ENCODE results near the gene SLC2A1. TPM values are rescaled to one million over a fixed set of nuclear protein-coding genes. Genes with fewer than 3 reads are reported as not detected.
A peak's percentile ranks its signal among the peaks of the same experiment; 100 is the strongest.

The SLC2A1 gene
- total and polyA plus RNA-seq, 4 donors, result 9.5 to 143 (median 28.6) TPM

GRCh38 chr1:42943166-42943565, 15.5 kb downstream of the SLC2A1 start:
- WGBS, 2 donors, result 47 to 62% methylated on average over 7 of the region's 7 CpGs
- no peak overlapping the region for H3K4me3 ChIP-seq

GRCh38 chr1:42942444-42942843, 16.2 kb downstream of the SLC2A1 start:
- DNase-seq (no peak), ATAC-seq (ENCODE audit: insufficient read depth, low FRiP score) (no peak)
- Histone ChIP-seq H3K9me3 (ENCODE audit: control insufficient read depth in 4 of 4, insufficient read depth in 3 of 4, low read length in 3 of 4) (no peaks in the 10 kb centered on the region), H3K27me3 (ENCODE audit: control insufficient read depth in 3 of 3, insufficient read depth in 3 of 3, low read length in 2 of 3) (no peaks in the 10 kb centered on the region), H3K4me3 (no peak overlapping the region), H3K9ac (ENCODE audit: insufficient read depth in 1 of 2, low read length in 2 of 2) (no peak overlapping the region), H3K36me3 (ENCODE audit: control insufficient read depth in 4 of 4, insufficient read depth in 4 of 4, low read length in 4 of 4) (peaks cover 0 to 8% (median 1%) of the 10 kb centered on the region in 4 donors), H3K4me1 (ENCODE audit: control insufficient read depth in 5 of 5, insufficient read depth in 5 of 5, low read length in 5 of 5) (peaks cover 0 to 54% (median 16%) of the 10 kb centered on the region in 5 donors), H3K27ac (ENCODE audit: low read depth in 1 of 2, low read length in 1 of 2) (peak overlapping the region; percentile 23 to 80)
- no peak for TF ChIP-seq CTCF (IDR thresholded peaks at IDR 0.05; ENCODE audit: control extremely low read depth, extremely low read depth)
- 65 to 69% methylated on average over 6 of the region's 6 CpGs for WGBS, 2 donors

More at GRCh38 chr1:42943166-42943565, 15.5 kb downstream of the SLC2A1 start:
- Histone ChIP-seq H3K36me3 (ENCODE audit: control insufficient read depth in 4 of 4, insufficient read depth in 4 of 4, low read length in 4 of 4) (peaks cover 0 to 8% (median 1%) of the 10 kb centered on the region in 4 donors), H3K9me3 (ENCODE audit: control insufficient read depth in 4 of 4, insufficient read depth in 3 of 4, low read length in 3 of 4) (no peaks in the 10 kb centered on the region), H3K9ac (ENCODE audit: insufficient read depth in 1 of 2, low read length in 2 of 2) (no peak overlapping the region), H3K27ac (ENCODE audit: low read depth in 1 of 2, low read length in 1 of 2) (peak overlapping the region; percentile 55 to 85), H3K27me3 (ENCODE audit: control insufficient read depth in 3 of 3, insufficient read depth in 3 of 3, low read length in 2 of 3) (no peaks in the 10 kb centered on the region), H3K4me1 (ENCODE audit: control insufficient read depth in 5 of 5, insufficient read depth in 5 of 5, low read length in 5 of 5) (peaks cover 0 to 50% (median 16%) of the 10 kb centered on the region in 5 donors)
- ATAC-seq (ENCODE audit: insufficient read depth, low FRiP score) (peak; percentile 70), DNase-seq (peak in 1 of 3 donors; percentile 49)
- no peak for TF ChIP-seq CTCF (IDR thresholded peaks at IDR 0.05; ENCODE audit: control extremely low read depth, extremely low read depth)

GRCh38 chr1:42941640-42942330, 16.9 kb downstream of the SLC2A1 start:
- no peak overlapping the region for H3K9ac ChIP-seq (ENCODE audit: insufficient read depth in 1 of 2, low read length in 2 of 2)

More at GRCh38 chr1:42941640-42942330, 16.9 kb downstream of the SLC2A1 start:
- no peak for TF ChIP-seq CTCF (IDR thresholded peaks at IDR 0.05; ENCODE audit: control extremely low read depth, extremely low read depth)
- DNase-seq (peak in 1 of 3 donors; percentile 68), ATAC-seq (ENCODE audit: insufficient read depth, low FRiP score) (peak; percentile 34)
- Histone ChIP-seq H3K4me3 (no peak overlapping the region), H3K27ac (ENCODE audit: low read depth in 1 of 2, low read length in 1 of 2) (peak overlapping the region; percentile 68 to 82), H3K9me3 (ENCODE audit: control insufficient read depth in 4 of 4, insufficient read depth in 3 of 4, low read length in 3 of 4) (no peaks in the 10 kb centered on the region), H3K27me3 (ENCODE audit: control insufficient read depth in 3 of 3, insufficient read depth in 3 of 3, low read length in 2 of 3) (no peaks in the 10 kb centered on the region), H3K4me1 (ENCODE audit: control insufficient read depth in 5 of 5, insufficient read depth in 5 of 5, low read length in 5 of 5) (peaks cover 0 to 60% (median 18%) of the 10 kb centered on the region in 5 donors), H3K36me3 (ENCODE audit: control insufficient read depth in 4 of 4, insufficient read depth in 4 of 4, low read length in 4 of 4) (peaks cover 0 to 8% (median 1%) of the 10 kb centered on the region in 4 donors)
- 56 to 63% methylated on average over 9 of the region's 9 CpGs for WGBS, 2 donors
